GM19193 (cell line): ENCODE data around the gene SPATA13.
"Not testable (repeated sequence)": the region's sequence is repeated elsewhere in the genome, so short reads cannot be mapped to it uniquely, and the experiment has no call there.

ENCODE experiments used
- POLR2A ChIP-seq: IDR thresholded peaks from 4 replicates; pipeline ENCODE4 v1.6.1; 2011; ENCODE audit not compliant: insufficient read depth, insufficient read length; ENCODE audit errors: extremely low read depth

The SPATA13 gene

GRCh38 chr13:24292481-24292880, 132.0 kb downstream of the SPATA13 start:
- no peak for TF ChIP-seq POLR2A

GRCh38 chr13:24293746-24294145, 133.2 kb downstream of the SPATA13 start:
- TF ChIP-seq POLR2A, result no peak

GRCh38 chr13:24299488-24300114, 139.1 kb downstream of the SPATA13 start:
- TF ChIP-seq POLR2A, result no peak

GRCh38 chr13:24301434-24301833, 140.9 kb downstream of the SPATA13 start:
- TF ChIP-seq POLR2A, result no peak

GRCh38 chr13:24301911-24302310, 141.4 kb downstream of the SPATA13 start:
- TF ChIP-seq POLR2A, result no peak

GRCh38 chr13:24304620-24305019, 144.1 kb downstream of the SPATA13 start:
- TF ChIP-seq POLR2A, result no peak

- TF ChIP-seq POLR2A, result no peak
Observed at GRCh38 chr13:24306632-24307031, 146.1 kb downstream of the SPATA13 start.

- TF ChIP-seq POLR2A, result no peak
Observed at GRCh38 chr13:24307211-24308067, 146.9 kb downstream of the SPATA13 start.

- TF ChIP-seq POLR2A, result no peak
Observed at GRCh38 chr13:24308068-24308445, 147.5 kb downstream of the SPATA13 start.

GRCh38 chr13:24308488-24309020, 148.0 kb downstream of the SPATA13 start:
- no peak for TF ChIP-seq POLR2A

GRCh38 chr13:24309300-24309699, 148.8 kb downstream of the SPATA13 start, which contains the start of gene C1QTNF9:
C1QTNF9 (plus strand) TSS chr13:24309580; CDS start chr13:24316004, 6,424 bp downstream.
- TF ChIP-seq POLR2A, result not testable (repeated sequence)

GRCh38 chr13:24313439-24313838, 152.9 kb downstream of the SPATA13 start:
- TF ChIP-seq POLR2A, result no peak

GRCh38 chr13:24323036-24323738, 162.7 kb downstream of the SPATA13 start:
- no peak for TF ChIP-seq POLR2A

- no peak for TF ChIP-seq POLR2A
Observed at GRCh38 chr13:24323739-24324075, 163.2 kb downstream of the SPATA13 start.

GRCh38 chr13:24328145-24328544, 167.6 kb downstream of the SPATA13 start:
- TF ChIP-seq POLR2A, result no peak
